Central memory CD4-positive, alpha-beta T cell (primary cell): ENCODE results near the gene ODC1.
A peak's percentile ranks its signal among the peaks of the same experiment; 100 is the strongest.

Experiments used
- DNase-seq: peaks from one replicate; pipeline ENCODE4 v3.0.0; 2022

The ODC1 gene

DNA sequence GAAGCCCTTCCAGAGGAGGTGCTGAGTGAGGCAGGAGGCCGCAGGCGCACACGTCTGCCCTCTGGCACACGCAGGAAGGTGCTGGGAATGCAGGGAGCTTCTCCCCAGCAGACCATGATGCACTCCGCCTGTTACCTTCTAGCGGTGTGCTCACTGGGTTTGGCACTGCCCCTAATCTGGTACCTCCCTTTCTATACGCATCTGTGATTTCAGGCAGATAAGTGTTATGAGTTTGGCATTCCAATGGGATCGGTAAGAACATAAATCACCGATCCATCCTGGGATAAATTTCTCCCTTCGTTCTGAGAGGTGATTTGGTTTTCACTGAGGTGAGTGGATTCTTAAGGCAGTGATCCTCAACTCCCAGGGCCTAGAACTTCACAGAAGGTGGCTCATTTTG, 34.6 kb downstream of the ODC1 start:
- no peak for DNase-seq

DNA sequence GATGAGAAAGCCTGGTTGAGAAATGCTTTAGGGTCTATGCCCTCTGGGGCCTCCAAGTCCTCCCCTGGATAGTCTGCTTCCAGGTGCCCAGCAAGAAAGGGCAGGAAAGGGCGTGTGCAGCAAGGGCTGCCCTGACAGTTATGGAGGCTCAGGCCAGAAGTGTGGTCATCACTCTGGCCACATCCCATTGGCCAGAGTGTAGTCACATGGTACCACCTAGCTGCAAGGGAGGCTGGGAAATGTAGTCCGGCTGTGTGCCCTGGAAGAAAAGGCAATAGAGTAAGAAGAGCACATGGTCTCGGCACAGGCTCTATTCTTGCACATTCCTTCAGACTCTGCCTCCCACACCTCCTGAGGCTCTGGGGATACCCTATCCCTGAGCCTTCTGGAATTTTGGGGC, 35.7 kb downstream of the ODC1 start:
- no peak for DNase-seq

DNA sequence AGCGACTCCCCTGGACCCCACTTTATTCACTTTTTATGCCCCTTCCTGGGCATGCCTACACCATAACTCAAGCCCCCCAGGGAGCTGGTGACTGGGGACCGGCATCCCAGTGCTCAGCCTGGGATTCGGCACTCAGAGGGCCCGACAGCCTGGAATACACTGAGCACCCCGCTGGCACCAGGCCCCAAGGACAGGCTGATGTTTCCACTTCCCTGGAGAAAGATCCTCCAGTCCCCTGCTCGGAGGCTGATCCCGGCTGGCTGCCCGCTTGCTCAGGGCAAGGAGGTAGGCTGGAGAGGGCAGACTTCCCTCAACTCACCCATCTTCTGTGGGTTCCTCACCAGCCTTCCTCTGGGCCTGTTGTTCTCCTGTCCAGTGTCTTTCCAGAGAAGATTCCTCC, 36.6 kb downstream of the ODC1 start:
- DNase-seq, result no peak

DNA sequence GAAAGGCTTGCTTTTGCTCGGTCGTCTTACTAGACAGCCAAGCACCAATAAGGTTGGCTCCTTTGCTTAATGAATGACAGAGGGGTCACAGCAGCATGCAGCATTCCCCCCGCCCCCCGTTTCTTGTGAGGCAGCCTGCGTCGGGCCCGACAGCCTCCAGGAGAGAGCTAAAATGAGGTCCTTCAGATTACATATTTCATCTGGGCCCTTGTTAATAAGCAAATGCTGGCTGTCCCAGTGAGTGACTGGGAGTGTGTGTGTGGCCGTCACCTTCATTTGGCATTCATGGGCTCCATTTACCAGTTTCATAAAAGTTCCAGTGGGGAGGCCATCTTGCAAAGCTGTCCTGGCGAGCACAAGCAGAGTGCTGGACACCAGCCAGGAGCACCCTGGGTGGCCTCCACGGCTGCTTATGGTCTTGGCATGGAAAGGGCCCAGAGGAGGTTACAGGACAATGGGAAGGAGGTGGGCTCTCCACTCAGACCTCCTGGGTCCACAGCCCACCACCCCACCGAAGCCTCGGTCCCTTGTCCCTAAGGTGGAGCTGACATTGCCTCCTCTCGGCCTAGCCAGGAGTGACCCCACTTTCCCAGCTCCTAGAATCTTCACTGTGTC, 37.2 kb downstream of the ODC1 start:
- no peak for DNase-seq

DNA sequence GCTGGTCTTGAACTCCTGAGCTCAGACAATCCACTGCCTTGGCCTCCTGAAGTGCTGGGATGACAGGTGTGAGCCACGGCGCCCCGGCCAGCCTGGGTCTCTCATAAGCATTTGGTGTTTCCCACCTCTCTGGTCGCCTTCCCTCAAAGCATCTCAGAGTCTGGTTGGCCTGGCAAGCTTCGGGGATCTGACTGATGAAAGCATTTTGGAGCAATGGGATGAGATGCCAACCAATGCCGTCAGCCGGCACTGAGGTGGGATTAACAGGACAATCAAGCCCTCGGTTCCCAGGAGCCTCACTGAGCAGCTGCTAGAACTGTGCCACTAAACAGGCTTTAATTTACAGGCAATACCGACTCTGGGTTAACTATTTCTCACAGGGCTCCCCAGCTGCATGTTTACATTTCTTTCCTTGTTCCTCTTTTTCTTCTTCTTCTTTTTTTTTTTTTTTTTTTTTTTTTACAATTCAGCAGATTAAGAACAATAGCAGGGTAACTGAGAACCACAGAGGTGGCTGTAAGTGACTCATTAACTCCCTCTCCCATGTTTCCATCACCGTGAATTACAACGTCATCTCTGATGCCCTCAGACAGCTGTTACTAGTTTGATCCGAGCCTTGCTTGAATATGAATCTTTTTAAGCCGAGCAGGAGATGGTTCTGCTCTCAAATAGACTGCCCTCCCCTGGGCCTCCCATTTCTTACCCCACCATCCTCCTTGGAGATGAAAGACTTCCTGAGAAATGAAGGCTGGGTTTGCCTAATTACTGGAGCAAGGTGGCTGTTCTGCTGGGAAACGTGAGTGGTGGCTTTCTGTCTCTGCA, 37.9 kb downstream of the ODC1 start:
- DNase-seq, result no peak

DNA sequence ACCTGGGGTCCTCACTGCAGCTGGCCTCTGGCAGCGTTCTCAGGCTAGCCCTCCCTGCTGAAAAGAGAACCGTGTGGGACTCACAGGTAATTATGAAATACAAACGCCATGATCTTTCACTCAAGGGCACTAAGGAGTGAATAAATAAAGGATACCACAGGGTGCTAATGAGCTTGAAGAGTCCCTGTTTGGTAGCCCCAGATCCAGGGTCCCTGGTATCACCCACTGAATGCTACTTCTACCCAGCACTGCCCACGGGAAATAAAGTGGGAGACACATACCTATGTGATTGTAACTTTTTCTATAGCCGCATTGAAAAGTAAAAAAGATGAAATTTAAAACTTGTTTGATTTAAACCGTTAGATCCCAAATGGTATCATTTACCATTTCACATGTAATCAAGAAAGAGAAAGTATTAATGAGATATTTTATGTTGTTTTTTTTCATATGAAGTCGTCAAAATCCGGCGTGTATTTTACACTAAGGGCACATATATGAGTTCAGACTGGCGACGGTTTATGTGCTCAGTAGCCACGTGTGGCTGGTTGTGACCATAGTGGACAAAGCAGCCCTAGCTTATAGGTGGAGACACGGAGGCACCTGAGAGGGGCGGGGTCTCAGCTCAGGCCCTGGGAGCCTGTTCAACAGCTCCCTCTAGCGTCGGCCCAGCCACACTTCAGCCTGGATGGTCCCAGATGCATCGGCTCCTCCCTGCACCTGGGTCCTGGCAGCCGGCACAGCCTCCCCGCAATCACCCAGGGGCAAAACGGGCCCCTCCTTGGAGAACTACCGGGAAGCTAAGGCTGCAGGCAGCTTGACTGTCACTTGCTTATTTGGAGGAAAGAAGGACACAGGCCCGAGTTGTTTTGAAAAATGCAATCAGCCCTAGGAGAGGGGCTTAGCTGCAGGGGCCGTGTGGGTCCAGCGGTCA, 39.2 kb downstream of the ODC1 start:
- peak; percentile 73 for DNase-seq

DNA sequence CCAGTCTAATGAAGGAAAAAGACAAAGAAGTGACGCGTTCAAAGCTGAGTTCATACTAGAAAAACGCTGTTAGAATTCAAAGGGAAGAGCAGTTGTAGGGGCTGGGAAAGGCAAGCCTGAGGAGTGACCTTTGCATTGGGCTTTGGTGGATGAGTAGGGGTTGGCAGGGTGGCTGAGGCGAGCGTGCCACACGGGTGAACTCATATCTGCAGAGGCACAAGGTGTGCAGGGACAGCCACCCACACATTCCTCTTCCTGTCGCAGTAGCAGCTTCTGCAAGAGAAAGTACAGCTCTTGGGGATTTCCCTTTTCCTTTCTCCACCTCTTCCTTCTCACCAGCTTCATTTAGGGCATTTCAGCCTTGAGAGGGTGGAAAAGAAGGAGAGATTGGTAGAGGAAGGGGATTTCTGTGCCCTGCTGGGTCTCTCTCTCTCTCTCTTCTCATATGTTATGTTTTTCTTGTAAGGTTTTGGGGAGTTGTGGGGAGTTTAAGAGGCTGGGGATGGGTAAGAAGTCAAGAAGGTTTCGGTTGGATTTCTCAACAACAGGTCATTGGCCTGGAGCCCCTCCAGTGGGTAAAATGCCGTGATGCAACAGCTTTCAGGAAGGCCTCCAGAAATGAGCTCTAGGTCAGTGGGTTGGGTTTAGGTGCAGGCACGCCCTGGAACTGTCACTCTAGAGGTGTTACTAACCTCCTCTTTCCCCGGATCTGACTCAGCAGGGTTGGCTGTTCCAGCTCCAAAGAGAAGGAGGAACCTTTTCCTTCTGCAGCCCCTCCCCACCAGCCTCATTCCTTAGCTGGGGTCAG, 40.1 kb downstream of the ODC1 start:
- peak; percentile 44 for DNase-seq

DNA sequence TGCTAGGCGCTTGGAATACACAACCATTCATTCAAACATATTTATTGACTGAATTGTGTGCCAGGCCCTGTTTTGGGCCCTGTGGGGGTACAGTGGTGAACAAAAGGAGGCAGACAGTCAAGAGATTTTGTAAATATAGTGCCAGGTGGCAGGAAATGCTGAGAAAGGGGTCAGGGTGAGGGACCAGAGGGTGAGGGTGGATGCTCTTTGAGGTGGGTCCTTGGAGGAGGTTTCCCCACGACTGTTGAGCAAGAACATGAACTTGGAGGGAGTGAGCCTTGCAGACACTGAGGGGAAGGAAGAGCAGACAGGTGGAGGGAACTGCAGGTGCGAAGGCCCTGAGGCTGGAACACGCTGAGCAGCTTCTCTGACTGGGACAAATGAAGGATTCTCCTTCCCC, 40.7 kb downstream of the ODC1 start:
- no peak for DNase-seq

DNA sequence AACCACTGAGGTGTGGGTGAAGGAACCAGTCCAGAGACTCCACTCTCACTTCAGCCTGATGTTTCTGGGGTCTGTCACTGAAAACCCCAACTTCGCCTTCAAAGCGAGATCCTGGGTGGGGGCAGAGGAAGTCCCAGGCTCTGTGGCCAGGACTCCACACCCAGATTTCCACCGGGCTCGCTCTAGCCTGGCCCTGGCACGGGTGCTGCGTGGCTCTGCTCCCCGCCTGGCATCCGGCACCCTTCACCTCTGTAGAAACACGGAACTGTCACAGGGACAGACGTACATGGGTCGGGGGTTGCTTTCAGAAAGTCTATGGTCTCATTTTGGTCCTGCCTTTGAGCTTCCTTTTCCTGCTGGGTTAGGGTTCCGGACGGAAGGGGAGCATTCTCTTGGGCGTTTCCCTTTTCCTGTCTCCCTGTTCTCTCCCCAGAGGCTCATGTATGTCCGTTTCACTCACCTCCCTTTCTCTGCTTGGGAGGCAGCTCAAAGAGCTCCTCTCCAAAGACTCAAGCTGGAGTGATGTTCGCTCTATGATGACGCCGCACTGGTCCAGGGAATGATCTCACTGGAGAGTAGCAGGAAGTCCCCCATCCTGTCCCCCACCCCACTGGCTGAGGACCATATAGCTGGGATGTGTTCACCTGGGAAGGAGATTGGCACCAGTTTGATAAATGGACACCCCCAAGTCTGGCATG, 41.5 kb downstream of the ODC1 start:
- DNase-seq, result no peak

DNA sequence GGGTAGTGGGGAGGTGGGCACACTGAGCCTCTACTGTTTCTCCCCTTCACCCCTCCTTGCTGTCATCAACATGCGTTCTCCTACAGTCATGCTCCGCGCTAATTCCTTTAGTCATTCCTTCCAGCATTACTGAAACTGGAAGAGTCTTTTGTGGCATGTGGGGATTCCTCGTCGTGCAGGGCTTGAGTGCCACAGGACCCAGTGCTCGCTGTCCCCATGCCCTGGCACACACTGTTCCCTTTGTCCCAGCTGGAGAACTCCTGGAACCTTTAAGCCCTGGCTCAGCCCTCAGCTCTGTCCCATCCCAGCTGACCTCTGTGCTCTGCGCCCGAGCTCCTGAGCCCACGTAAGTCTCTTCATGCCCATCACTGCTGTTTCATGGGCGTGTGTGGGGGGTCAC, 42.1 kb downstream of the ODC1 start:
- no peak for DNase-seq

DNA sequence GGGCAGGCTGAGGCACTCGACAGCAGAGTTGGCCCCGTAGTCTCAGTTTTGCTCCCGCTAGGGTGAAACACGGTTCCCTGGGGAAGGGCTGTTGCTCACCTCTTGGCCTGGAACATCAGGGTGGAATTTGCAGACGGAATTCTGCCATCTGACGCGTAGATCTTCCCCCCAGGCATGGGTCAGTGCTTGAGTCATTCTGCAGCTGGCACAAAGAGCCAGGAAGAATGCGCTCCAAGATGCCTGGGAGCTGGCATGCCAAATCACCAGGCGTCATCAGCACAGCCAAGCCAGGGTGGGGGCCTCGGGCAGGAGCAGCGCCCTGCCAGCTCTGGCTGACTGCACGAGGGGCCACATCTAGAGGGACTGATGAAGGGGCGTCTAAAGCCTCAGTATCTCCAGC, 42.7 kb downstream of the ODC1 start:
- no peak for DNase-seq

DNA sequence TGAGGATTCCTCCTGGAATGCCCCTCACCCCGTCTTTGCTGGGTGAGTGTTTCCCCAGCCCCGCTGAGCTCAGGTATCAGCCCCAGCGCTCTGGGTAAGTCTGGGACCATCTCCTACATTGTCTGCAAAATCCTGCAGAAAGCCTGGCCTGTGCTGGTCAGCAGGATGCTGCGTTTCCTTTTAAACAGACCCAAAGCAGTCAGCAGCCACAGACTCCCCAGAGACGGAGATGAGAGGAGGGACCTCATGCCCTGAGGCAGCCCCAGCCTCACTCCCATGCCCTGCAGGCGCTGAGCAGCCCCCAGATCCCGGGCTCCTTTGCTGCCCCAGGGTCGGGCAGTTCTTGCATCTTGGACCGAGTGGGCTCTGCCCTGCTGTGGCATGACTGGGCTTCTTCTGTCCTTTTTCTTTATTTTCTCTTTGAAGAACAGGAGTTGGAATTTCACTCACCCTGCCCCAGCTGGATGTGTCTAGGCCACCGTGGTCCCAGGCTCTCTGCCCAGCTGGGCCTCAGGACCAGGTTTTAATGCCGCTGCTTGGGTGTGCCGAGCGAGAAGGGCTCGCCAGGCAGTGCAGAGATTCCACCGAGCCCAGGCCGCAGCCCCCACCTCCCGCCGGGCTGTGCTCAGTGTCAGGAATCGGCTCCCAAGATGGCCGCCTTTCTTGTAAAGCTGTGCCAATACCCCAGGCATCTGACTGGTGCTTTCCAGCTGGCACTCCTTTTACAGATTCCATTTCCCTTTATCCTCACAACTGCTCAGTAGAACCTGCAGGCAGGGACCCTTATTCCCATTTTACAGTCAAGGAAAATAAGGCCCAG, 43.6 kb downstream of the ODC1 start:
- DNase-seq, result no peak

DNA sequence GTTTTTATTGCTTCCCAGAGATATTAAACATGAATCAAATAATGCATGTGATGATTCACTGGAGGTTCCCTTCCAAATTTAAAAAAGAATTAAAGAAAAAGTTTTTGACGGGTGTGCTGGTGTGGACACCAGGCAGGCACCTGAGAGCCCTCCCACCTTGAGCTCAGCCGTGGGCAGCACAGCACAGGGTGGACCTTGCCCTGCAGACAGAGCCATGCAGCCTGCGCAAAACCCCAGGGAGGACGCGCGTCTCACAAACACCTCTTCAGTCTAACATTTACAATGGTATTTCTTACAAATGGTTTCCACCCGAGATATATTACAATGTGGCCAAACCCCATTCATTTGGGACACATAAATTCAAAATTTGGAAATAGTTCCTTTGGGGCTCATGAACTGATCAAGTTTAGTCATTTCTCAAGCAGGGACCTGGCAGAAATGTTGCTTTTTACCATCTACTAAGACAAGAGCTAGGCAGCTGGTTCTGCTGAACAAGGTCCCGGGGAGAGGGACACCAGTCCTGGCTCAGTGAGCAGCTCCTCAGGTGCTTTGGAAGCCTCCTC, 45.4 kb downstream of the ODC1 start:
- no peak for DNase-seq

DNA sequence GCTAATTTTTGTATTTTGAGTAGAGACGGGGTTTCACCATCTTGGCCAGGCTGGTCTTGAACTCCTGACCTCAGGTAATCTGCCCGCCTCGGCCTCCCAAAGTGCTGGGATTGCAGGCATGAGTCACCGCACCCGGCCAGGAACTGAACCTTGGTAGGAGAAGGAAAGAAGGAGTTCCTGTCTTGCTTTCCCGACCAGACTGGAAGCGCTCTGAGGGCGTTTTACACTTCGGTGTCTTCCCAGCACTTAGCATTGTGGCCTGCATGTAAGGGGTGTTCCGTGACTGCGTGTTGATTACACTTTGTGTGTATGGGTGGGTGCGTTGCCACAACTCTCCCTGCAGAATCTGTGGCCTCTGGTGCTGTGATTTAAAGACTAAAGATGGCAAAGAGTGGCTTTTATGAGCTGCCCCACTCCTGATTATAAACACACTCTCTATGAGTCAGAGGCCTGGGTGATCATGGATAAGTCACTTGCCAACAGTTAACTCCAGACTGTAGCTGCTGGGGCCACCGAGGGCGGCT, 46.0 kb downstream of the ODC1 start:
- DNase-seq, result no peak

DNA sequence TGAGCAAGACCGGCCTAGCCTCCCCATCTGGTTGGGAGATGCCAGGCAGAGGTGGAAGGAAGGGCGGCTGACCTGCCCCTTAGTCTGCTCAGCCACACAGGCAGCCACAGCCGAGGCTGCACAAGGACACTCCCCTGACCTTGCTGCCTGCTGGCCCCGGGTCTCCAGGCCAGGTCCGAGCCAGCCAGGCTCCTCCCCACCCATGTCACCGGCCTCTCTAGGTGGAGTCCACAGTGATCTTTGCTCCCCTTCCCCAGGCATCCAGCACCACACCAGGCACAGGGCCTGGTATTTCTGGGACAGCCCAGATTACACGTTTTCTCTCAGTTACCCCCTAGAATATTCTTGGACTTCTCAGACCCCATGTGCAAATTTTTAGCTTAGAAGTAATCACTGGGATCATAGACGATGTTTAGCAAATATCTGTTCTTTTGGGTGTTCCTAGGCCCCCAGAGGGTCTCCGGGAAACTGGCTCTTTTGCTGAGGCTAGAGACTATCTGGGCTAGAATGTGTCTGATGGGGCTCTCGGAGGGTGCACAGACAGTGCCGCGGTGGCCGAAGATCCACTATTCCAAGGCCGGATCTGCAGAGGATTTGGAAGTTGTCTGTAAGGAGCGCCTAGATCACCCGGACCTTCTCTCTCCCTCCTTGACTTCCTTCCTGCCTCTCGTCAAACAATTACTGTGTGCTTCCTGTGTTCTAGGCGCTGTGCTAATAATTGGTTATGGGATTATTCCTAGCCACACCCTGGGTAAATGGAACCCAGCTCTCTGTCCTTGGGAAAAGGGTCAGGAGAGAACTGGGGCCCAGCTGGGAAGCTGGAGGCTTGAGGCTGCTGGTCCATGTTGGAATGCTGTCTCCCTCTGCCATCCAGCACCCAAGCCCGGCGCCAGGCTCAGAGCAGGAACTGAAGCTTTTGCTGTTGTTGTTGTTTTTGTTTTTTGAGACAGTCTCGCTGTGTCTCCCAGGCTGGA, 46.9 kb downstream of the ODC1 start:
- no peak for DNase-seq

DNA sequence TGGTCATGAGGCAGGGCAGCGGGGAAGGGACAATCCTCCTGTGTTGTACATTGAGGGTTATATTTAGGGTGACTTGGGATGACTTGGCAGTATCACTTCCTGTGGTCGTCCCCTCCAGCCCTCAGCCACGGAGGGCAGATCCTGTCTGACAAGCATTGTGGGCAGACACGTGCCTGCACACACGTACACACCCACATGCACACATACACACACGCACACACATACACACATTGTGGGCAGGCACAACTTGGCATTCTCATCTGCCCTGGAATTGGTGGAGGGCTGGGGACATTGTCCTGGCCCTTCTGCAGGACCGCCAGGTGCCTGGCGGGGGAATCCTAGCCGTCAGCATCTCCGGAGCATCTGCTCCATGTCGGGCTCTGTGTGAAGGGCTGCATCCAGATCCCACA, 47.6 kb downstream of the ODC1 start:
- DNase-seq, result no peak

DNA sequence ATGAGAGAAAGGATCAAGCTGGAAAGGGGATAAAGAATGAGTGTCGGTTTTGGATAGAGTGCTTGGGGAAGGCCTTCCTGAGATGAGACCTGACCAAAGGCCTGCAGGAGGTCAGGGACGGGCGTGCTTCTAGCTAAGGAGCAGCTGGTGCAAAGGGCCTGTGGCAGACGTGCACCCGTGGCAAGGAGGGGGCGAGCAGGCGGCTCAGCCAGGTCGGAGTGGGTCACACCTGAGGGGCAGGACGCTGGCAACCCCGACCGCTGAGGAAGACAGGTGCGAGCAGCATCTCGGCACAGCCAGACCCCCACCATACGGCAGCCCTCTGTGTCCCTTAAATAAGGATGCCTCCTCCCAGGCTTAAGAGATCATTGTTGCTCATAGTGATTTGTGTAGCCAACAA, 48.1 kb downstream of the ODC1 start:
- DNase-seq, result no peak

DNA sequence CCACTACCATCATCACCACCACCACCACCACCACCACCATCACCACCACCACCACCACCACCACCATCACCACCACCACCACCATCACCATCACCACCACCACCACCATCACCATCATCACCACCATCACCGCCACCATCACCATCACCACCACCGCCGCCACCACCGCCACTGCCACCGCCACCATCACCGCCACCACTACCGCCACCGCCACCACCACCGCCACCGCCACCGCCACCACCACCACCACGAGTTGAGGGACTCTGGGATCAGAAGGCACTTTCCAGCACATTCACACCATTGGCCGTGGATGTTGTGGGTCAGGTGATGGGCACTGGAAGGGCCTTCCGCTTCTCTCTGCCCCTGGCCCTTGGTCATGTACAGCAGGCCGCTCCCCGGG, 48.8 kb downstream of the ODC1 start:
- DNase-seq, result no peak

DNA sequence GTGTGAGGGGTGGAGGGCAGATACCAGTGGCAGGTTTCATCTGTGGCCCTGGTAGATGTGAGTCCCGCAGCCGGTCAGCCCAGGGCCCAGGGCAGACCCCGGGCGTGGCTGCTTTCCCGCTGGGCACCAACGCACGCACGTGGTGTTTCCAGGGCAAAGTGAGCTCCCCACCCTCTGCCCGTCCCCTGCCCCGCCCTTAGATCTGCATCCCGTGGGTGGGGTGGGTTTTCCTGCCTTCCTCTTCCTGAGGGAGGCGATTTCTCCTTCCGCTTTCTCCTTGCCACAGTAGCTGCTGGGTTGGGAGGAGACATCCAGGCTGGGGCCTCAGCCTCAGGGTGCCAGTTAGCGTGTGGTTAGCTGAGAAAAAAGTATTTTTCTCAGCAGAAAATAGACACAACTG, 49.6 kb downstream of the ODC1 start:
- no peak for DNase-seq
